H1 (cell line): Measurements from ENCODE around the gene FRY. TPM values are rescaled to one million over a fixed set of nuclear protein-coding genes. Genes with fewer than 3 reads are reported as not detected.

Experiments
- GTF2F1 ChIP-seq: IDR thresholded peaks from 2 replicates; pipeline ENCODE4 v1.6.1; 2012; ENCODE audit warnings: low read depth, low read length, improper control_type of control experiment, borderline replicate concordance
- POLR2AphosphoS5 ChIP-seq: IDR thresholded peaks from 2 replicates; pipeline ENCODE4 v1.6.1; 2011; ENCODE audit warnings: low read depth, low read length
- TCF12 ChIP-seq: IDR thresholded peaks from 2 replicates; pipeline ENCODE4 v1.6.1; 2011; ENCODE audit warnings: low read depth, mild to moderate bottlenecking, low read length
- polyA plus RNA-seq, 7 experiments: library from polyadenylated mRNA; depleted of rRNA in 3 of 7; stranded (reverse) in 5 of 7; unstranded in 2 of 7; fragments of >200 nt in 5 of 7; fragments of 200-250 nt in 2 of 7; gene quantifications; 1 replicate in 5 of 7; 2 replicates in 1 of 7; 4 replicates in 1 of 7; pipeline versions ENCODE4 v1.2.1 to v1.2.3, GENCODE V29; 2011 to 2013; ENCODE audit warnings: missing spikeins in 2 of 7, mixed read lengths in 2 of 7
- total RNA-seq: library from RNA; stranded (reverse); fragmentation: NEBNext Ultra II Directional; extraction: Animal tissue kit (Norgen Biotek cat#: 25700); gene quantifications from 2 replicates; pipeline ENCODE4 v1.2.1, GENCODE V29; 2021
- TF ChIP-seq, protein P1 (sequence below): fragments of 300-600 bp; sonication (generic); IDR thresholded peaks from 2 replicates; pipeline ENCODE4 v1.7.1; 2012; ENCODE audit warnings: low read length, moderate library complexity, mild to moderate bottlenecking, inconsistent platforms; ENCODE audit not compliant: insufficient replicate concordance
- TF ChIP-seq, protein P2 (sequence below), 3 experiments: IDR thresholded peaks; 1 replicate in 2 of 3; 2 replicates in 1 of 3; pipeline versions ENCODE4 v1.5.1 to v1.6.1; 2011; ENCODE audit warnings: low read length in 3 of 3, mild to moderate bottlenecking in 3 of 3, inconsistent platforms in 2 of 3, low read depth in 1 of 3, moderate library complexity in 1 of 3; ENCODE audit not compliant: insufficient read depth in 1 of 3; ENCODE audit errors: control extremely low read depth in 1 of 3
- TF ChIP-seq, protein P3 (sequence below): IDR thresholded peaks from 2 replicates; pipeline ENCODE4 v1.6.1; 2011; ENCODE audit warnings: low read length, improper control_type of control experiment

The FRY gene
- total and polyA plus RNA-seq, 2 of the 8 experiments (the other 6 are each of a cell fraction or from before 2014, with no cell fraction given) = 4.3 to 9.2 TPM

DNA sequence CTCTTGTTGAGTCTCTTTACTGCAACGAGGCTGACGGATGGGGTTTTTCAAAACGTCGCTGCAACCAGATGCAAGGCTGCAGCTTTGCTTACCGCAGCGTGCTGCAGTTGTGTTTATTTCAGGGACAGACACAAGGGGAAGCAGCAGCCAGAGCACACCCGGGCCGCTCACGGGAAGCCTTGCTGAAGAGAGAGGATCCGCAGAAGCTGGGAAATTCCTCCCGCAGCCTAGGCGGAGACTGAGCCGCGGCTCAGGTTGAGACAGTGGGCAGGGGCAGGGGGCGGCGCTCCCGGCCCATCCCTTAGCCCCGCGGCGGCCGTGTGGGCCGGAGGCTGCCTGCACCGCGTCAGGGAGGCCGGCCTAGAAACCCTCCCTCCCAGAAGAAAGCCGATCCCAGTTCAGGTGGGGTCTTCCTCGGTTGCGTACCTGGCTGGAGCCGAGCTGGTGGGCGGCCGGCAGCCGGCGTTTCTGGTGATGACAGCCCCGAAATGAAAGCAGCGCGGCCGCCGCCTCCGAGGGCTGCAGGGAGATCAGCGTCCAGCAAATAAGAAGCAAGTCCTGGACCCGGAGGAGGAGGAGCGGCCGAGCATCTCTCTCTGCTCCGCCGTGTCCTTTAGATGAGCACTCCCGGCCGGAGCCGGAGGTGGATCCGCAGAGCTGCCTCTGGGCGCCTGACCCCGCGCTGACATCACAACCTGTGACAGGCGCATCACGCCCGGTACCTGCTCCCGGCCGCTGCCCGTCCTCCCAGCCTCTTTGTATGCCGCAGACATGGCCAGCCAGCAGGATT, at the start of gene FRY (continued):
- TF ChIP-seq, protein P1, sequence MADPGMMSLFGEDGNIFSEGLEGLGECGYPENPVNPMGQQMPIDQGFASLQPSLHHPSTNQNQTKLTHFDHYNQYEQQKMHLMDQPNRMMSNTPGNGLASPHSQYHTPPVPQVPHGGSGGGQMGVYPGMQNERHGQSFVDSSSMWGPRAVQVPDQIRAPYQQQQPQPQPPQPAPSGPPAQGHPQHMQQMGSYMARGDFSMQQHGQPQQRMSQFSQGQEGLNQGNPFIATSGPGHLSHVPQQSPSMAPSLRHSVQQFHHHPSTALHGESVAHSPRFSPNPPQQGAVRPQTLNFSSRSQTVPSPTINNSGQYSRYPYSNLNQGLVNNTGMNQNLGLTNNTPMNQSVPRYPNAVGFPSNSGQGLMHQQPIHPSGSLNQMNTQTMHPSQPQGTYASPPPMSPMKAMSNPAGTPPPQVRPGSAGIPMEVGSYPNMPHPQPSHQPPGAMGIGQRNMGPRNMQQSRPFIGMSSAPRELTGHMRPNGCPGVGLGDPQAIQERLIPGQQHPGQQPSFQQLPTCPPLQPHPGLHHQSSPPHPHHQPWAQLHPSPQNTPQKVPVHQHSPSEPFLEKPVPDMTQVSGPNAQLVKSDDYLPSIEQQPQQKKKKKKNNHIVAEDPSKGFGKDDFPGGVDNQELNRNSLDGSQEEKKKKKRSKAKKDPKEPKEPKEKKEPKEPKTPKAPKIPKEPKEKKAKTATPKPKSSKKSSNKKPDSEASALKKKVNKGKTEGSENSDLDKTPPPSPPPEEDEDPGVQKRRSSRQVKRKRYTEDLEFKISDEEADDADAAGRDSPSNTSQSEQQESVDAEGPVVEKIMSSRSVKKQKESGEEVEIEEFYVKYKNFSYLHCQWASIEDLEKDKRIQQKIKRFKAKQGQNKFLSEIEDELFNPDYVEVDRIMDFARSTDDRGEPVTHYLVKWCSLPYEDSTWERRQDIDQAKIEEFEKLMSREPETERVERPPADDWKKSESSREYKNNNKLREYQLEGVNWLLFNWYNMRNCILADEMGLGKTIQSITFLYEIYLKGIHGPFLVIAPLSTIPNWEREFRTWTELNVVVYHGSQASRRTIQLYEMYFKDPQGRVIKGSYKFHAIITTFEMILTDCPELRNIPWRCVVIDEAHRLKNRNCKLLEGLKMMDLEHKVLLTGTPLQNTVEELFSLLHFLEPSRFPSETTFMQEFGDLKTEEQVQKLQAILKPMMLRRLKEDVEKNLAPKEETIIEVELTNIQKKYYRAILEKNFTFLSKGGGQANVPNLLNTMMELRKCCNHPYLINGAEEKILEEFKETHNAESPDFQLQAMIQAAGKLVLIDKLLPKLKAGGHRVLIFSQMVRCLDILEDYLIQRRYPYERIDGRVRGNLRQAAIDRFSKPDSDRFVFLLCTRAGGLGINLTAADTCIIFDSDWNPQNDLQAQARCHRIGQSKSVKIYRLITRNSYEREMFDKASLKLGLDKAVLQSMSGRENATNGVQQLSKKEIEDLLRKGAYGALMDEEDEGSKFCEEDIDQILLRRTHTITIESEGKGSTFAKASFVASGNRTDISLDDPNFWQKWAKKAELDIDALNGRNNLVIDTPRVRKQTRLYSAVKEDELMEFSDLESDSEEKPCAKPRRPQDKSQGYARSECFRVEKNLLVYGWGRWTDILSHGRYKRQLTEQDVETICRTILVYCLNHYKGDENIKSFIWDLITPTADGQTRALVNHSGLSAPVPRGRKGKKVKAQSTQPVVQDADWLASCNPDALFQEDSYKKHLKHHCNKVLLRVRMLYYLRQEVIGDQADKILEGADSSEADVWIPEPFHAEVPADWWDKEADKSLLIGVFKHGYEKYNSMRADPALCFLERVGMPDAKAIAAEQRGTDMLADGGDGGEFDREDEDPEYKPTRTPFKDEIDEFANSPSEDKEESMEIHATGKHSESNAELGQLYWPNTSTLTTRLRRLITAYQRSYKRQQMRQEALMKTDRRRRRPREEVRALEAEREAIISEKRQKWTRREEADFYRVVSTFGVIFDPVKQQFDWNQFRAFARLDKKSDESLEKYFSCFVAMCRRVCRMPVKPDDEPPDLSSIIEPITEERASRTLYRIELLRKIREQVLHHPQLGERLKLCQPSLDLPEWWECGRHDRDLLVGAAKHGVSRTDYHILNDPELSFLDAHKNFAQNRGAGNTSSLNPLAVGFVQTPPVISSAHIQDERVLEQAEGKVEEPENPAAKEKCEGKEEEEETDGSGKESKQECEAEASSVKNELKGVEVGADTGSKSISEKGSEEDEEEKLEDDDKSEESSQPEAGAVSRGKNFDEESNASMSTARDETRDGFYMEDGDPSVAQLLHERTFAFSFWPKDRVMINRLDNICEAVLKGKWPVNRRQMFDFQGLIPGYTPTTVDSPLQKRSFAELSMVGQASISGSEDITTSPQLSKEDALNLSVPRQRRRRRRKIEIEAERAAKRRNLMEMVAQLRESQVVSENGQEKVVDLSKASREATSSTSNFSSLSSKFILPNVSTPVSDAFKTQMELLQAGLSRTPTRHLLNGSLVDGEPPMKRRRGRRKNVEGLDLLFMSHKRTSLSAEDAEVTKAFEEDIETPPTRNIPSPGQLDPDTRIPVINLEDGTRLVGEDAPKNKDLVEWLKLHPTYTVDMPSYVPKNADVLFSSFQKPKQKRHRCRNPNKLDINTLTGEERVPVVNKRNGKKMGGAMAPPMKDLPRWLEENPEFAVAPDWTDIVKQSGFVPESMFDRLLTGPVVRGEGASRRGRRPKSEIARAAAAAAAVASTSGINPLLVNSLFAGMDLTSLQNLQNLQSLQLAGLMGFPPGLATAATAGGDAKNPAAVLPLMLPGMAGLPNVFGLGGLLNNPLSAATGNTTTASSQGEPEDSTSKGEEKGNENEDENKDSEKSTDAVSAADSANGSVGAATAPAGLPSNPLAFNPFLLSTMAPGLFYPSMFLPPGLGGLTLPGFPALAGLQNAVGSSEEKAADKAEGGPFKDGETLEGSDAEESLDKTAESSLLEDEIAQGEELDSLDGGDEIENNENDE = no peak
- TF ChIP-seq, protein P2, sequence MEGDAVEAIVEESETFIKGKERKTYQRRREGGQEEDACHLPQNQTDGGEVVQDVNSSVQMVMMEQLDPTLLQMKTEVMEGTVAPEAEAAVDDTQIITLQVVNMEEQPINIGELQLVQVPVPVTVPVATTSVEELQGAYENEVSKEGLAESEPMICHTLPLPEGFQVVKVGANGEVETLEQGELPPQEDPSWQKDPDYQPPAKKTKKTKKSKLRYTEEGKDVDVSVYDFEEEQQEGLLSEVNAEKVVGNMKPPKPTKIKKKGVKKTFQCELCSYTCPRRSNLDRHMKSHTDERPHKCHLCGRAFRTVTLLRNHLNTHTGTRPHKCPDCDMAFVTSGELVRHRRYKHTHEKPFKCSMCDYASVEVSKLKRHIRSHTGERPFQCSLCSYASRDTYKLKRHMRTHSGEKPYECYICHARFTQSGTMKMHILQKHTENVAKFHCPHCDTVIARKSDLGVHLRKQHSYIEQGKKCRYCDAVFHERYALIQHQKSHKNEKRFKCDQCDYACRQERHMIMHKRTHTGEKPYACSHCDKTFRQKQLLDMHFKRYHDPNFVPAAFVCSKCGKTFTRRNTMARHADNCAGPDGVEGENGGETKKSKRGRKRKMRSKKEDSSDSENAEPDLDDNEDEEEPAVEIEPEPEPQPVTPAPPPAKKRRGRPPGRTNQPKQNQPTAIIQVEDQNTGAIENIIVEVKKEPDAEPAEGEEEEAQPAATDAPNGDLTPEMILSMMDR (IDR thresholded peaks at IDR 0.05; ENCODE audit: control extremely low read depth in 1 of 3, insufficient read depth in 1 of 3, low read depth in 1 of 3, low read length in 3 of 3) = peak in 1 of 3 experiments; percentile 12; a peak in 1 of 4 replicates
- TF ChIP-seq, protein P3, sequence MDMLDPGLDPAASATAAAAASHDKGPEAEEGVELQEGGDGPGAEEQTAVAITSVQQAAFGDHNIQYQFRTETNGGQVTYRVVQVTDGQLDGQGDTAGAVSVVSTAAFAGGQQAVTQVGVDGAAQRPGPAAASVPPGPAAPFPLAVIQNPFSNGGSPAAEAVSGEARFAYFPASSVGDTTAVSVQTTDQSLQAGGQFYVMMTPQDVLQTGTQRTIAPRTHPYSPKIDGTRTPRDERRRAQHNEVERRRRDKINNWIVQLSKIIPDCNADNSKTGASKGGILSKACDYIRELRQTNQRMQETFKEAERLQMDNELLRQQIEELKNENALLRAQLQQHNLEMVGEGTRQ = no peak
- TF ChIP-seq TCF12 (no peak), POLR2AphosphoS5 (peak; percentile 18), GTF2F1 (no peak)
